AG10803 (cell line): ENCODE data around the gene HSPA4.
"Not testable (repeated sequence)": the region's sequence is repeated elsewhere in the genome, so short reads cannot be mapped to it uniquely, and the experiment has no call there.

Source experiments
- DNase-seq: peaks from one replicate; pipeline ENCODE4 v3.0.0; 2010; ENCODE audit warnings: low read depth
- H3K4me3 ChIP-seq: 2 replicates; pipeline ENCODE4 v1.5.1; 2011; ENCODE audit warnings: mild to moderate bottlenecking, low read length, control low read depth
- CTCF ChIP-seq: conservative IDR thresholded peaks from 2 replicates; pipeline ENCODE4 v1.5.1; 2011; ENCODE audit warnings: mild to moderate bottlenecking, low read length, control low read depth, inconsistent platforms

The HSPA4 gene

DNA sequence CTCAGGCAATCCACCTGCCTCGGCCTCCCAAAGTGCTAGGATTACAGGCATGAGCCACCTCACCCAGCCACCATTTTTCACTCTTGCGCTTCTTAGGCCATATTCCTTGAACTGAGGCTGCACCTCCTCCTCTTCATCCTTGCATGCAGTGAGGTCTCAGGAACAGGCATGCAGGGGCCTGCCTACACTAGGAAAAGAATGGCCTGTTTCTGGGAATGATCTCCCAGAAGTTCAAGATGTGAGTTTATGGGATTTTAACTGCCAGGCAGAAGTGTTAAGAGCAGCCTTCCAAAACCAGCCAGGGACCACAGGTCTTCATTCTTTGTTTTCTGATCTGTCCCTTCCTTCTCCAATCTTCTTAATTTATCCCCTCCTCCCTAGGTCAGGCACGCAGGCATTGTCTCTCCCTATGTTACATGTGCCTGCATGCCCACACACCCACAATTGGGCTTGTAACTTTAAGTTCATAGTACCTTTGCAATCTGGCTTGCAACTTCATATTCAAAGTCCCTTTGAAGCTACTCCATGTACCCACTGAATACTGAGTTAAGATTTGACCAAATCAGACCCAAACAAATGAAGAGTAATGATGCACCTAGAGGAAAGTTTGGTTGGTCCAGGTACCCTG, 10.5 kb upstream of the HSPA4 start:
- no peak overlapping the region for H3K4me3 ChIP-seq
- TF ChIP-seq CTCF = no peak
- no peak for DNase-seq

GRCh38 chr5:133041910-133042309, 9.9 kb upstream of the HSPA4 start:
- peak; percentile 33 for DNase-seq
- H3K4me3 ChIP-seq = no peak overlapping the region
- TF ChIP-seq CTCF = 0 out of 2 replicates have a peak, but pooled peaks have one; percentile 10

- peak; percentile 8 for DNase-seq
These were observed 5.3 kb upstream of the HSPA4 start for GRCh38 chr5:133046560-133046959.

GRCh38 chr5:133047404-133047803, 4.4 kb upstream of the HSPA4 start:
- no peak for DNase-seq
- no peak for TF ChIP-seq CTCF
- H3K4me3 ChIP-seq = no peak overlapping the region

More at GRCh38 chr5:133046560-133046959, 5.3 kb upstream of the HSPA4 start:
- not testable (repeated sequence) for H3K4me3 ChIP-seq

DNA sequence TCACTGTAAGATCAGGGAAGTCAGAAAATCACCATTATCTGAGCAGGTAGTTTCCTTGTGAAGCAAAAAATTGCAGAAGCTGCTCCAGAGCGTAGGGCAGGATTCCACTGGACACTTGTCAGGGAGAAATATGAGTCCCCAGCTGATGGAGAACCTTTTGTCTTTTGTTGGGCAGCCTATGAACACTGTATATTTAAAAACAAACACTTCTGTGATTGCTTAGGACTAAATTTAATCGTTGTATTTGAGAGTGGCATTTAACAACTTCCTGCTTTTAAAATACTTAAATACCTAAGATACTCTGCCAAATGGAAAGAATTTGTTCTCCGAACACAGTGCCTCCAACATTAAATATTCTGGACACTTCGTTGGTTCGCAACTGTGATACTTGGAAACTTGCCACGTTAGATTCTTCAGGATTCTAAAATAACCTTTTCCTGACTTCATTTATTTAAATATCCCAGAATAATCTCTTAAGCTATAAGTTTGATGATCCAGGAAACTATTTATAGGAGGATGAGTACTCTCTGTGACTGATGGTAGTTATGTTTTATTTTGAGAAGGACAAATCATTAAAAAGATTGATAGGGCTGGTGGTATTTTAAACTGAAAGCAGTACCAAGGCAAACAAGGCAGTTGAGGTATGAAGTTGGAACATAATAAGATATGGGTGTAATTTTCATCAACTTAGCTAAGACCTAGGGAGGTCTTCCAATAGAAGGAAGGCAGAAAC, 2.7 kb upstream of the HSPA4 start:
- peak; percentile 11 for DNase-seq
- TF ChIP-seq CTCF = no peak
- no peak overlapping the region for H3K4me3 ChIP-seq

- H3K4me3 ChIP-seq = no peak overlapping the region
- no peak for DNase-seq
- no peak for TF ChIP-seq CTCF
These were observed 2.1 kb upstream of the HSPA4 start for GRCh38 chr5:133049726-133050048.

DNA sequence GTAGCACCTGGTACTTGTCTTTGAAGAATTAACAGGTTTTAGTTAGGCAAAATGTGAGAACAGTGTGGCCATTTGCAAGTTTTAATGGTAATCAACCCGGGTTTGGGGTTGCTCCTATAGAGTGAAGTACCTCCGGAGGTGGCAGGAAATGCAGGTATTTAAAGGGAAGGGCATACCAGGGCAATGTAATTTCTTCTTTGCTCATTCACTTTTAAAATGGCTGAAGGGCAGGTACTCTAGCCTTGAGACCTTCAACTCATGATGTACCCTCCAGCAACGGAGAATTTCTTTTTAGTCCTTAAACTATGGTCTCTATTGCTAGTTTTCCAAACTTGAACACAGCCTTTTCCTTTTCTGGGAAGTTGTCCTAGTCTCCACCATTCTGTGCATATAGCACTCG, 1.3 kb upstream of the HSPA4 start:
- no peak for TF ChIP-seq CTCF
- DNase-seq = no peak
- H3K4me3 ChIP-seq = peak overlapping the region; percentile 98
